IPS-NIHi11 (cell line): ENCODE data around the gene BPHL.
"Not testable (repeated sequence)": the region's sequence is repeated elsewhere in the genome, so short reads cannot be mapped to it uniquely, and the experiment has no call there.

Experiments used
- DNase-seq: peaks from one replicate; pipeline ENCODE4 v3.0.0; 2012; ENCODE audit warnings: mixed read lengths, low spot score

The BPHL gene

GRCh38 chr6:3122823-3123182 is 4.3 kb downstream of the BPHL start:
- DNase-seq = no peak

GRCh38 chr6:3124667-3125066 is 6.2 kb downstream of the BPHL start:
- no peak for DNase-seq

GRCh38 chr6:3125815-3126214 is 7.3 kb downstream of the BPHL start:
- DNase-seq = no peak

GRCh38 chr6:3128356-3129108 is 10.0 kb downstream of the BPHL start:
- no peak for DNase-seq

GRCh38 chr6:3131695-3132094 is 13.2 kb downstream of the BPHL start:
- no peak for DNase-seq

GRCh38 chr6:3133515-3133914 is 15.0 kb downstream of the BPHL start:
- no peak for DNase-seq

- DNase-seq = no peak
Observed at GRCh38 chr6:3135668-3136291, 17.3 kb downstream of the BPHL start.

GRCh38 chr6:3136292-3137011 is 17.9 kb downstream of the BPHL start:
- DNase-seq = no peak

- DNase-seq = no peak
Observed at GRCh38 chr6:3137057-3137777, 18.7 kb downstream of the BPHL start.

- not testable (repeated sequence) for DNase-seq
Observed at GRCh38 chr6:3137873-3138272, 19.4 kb downstream of the BPHL start.

GRCh38 chr6:3138341-3138740 is 19.8 kb downstream of the BPHL start:
- no peak for DNase-seq

- DNase-seq = no peak
Observed at GRCh38 chr6:3139090-3139903, 20.8 kb downstream of the BPHL start.

GRCh38 chr6:3140201-3140600 is 21.7 kb downstream of the BPHL start:
- no peak for DNase-seq

- DNase-seq = no peak
Observed at GRCh38 chr6:3142536-3142935, 24.0 kb downstream of the BPHL start.

GRCh38 chr6:3143158-3143557 is 24.6 kb downstream of the BPHL start:
- DNase-seq = no peak

- peak; percentile 19 for DNase-seq
Observed at GRCh38 chr6:3144571-3144970, 26.1 kb downstream of the BPHL start.

GRCh38 chr6:3147914-3148757 is 29.6 kb downstream of the BPHL start:
- peak; percentile 47 for DNase-seq

- DNase-seq = no peak
Observed at GRCh38 chr6:3151691-3152090, 33.2 kb downstream of the BPHL start.

- no peak for DNase-seq
Observed at GRCh38 chr6:3152689-3153088, 34.2 kb downstream of the BPHL start.

GRCh38 chr6:3155416-3155815 is 36.9 kb downstream of the BPHL start:
- not testable (repeated sequence) for DNase-seq
